Measurements from ENCODE around the gene DAGLA.

Gene DAGLA

DNA sequence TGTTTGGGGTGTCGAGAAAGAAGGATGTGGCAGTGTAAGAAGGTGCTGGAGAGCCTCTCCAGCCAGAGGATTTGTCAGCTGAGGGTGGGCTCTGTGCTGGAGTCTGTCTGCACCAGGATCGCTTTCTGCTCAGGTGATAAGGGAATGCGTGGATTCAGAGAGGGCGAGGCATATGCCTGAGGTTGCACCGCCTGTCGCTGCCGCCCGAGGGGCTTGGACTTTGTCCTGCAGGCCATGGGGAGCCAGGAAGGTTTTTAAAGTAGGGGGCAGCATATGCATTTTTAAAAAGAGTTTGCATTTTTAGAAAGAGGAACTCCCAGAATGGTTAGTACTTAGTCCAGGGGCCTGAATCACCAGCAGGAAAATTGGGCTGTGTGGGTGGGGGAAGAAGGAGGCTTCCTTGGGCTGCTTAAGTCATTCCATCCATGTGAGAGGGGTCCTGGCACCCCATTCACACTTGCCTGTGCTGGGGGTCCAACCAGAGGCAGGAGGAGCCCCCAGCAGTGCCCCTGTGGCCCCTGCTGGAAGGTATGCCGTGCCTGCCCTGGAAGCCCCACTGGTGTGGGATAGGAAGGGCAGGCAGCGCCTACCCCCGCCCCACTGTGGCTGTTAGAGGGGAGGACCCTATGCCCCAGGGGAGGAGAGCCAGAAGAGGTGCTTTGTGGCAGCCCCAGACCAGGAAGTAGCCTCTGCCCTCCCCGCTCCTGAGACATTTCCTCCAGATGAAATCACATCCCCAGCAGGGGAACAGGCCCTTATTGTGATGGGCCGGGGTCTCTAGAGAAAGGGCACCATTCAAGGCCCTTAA is 36.5 kb downstream of the DAGLA start:
- Histone ChIP-seq H3K9me3 (ENCODE audit: control insufficient read depth, insufficient read depth, low read length) (no peaks in the 10 kb centered on the region), H3K4me1 (ENCODE audit: control insufficient read depth, insufficient read depth, low read length) (peaks cover 2% of the 10 kb centered on the region), H3K9ac (ENCODE audit: low read depth, low read length) (no peak overlapping the region), H3K4me3 (ENCODE audit: low read depth, low read length) (no peak overlapping the region), H3K27me3 (ENCODE audit: control insufficient read depth, insufficient read depth, low read length) (no peaks in the 10 kb centered on the region), H3K36me3 (ENCODE audit: control insufficient read depth, insufficient read depth, low read length) (no peaks in the 10 kb centered on the region)

DNA sequence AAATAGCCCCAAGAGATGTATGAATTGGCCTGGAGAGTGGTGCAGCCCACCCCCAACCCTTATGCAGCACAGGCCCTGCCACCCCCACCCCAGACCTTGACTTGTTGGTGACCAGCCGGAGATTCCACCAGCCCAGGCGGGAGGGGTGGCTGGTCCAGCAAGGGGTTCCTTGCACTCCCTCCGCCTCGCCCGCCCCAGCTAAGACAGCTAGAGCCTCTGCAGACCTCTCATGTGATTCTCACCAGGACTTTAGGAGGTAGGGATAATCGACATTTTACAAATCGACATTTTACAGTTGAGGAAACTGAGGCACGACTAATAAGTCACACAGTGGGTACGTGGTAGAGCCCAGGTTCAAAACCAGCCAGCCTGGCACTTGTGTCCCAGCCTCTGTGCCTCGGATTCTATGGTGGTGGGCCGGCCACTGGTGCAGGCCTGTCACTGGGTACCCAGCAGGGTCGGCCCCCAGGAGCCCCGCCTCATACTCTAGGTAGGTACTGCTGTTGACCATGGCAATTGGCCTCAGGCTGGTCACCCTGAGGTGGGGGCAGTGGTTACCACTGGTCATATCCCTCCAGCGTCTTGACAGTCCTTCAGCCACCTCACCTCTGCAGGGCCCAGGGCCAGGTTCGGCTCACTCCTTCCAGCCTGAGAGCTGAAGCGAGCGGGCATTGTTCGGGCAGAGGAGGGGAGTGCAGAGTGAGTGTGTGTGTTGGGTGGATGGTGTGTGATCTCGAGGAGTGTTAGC is 37.3 kb downstream of the DAGLA start:
- Histone ChIP-seq H3K9me3 (ENCODE audit: control insufficient read depth, insufficient read depth, low read length) (no peaks in the 10 kb centered on the region), H3K36me3 (ENCODE audit: control insufficient read depth, insufficient read depth, low read length) (no peaks in the 10 kb centered on the region), H3K27me3 (ENCODE audit: control insufficient read depth, insufficient read depth, low read length) (no peaks in the 10 kb centered on the region), H3K9ac (ENCODE audit: low read depth, low read length) (no peak overlapping the region), H3K4me3 (ENCODE audit: low read depth, low read length) (no peak overlapping the region), H3K4me1 (ENCODE audit: control insufficient read depth, insufficient read depth, low read length) (peaks cover 2% of the 10 kb centered on the region)

DNA sequence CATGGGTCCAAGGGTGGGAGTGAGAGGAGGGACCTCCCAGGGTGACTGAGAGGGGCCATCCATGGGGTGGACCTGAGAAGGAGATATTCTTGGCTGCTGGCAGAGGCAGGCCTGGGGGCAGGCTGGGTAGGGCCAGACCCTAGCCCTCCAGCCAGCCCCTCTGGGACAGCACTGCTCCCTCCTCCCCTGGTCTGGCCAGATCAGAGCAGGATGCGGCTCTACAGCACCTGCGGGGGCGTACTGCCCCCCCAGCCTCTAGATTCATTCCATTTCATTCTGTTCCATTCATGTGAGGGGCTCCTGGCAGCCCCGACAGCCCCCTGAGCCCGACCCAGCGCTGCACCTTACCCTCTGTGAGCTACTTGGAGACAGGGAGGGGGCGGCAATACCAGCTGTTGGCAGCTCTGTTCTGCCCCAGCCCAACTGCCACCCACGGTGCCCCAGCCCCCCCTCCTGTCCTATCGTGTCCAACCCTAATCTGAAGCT is 37.9 kb downstream of the DAGLA start:
- H3K9ac ChIP-seq (ENCODE audit: low read depth, low read length) = no peak overlapping the region
- no peaks in the 10 kb centered on the region for H3K36me3 ChIP-seq (ENCODE audit: control insufficient read depth, insufficient read depth, low read length)
- H3K4me1 ChIP-seq (ENCODE audit: control insufficient read depth, insufficient read depth, low read length) = peaks cover 2% of the 10 kb centered on the region
- H3K4me3 ChIP-seq (ENCODE audit: low read depth, low read length) = no peak overlapping the region
- no peaks in the 10 kb centered on the region for H3K27me3 ChIP-seq (ENCODE audit: control insufficient read depth, insufficient read depth, low read length)
- no peaks in the 10 kb centered on the region for H3K9me3 ChIP-seq (ENCODE audit: control insufficient read depth, insufficient read depth, low read length)

DNA sequence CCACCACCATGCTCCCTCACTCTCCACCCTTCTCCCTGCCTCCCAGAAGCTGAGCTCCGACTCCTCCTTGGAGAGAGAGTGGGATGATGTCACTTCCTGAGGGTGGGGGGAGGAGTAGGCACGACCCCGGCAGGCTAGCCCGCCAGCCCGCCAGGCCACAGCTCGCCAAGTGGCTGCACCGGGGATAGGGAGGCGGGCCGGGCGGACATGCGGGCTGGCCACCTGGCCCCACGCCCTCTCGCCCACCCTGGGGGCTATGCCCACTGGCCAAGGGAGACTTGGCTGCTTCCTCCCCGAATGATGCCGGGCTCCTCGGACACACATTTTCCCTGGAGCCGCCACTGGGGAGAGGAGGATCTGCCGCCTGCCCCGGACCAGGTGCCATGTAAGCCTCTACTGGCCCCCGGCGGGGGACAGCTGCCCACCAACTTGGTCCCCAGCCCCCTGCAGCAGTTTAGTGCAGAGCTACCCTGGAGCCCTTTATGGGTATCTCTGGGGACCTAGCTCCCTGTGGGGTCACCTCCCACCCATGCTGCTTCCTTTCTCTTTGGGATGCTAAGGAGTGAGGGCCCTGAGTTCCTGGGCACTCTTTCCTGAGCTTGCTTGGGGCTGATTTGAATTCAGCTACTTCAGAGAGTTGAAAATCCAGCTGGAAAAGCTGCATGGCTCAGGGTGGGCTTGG is 38.6 kb downstream of the DAGLA start:
- no peaks in the 10 kb centered on the region for H3K4me1 ChIP-seq (ENCODE audit: control insufficient read depth, insufficient read depth, low read length)
- no peaks in the 10 kb centered on the region for H3K9me3 ChIP-seq (ENCODE audit: control insufficient read depth, insufficient read depth, low read length)
- H3K4me3 ChIP-seq (ENCODE audit: low read depth, low read length) = peak overlapping the region; percentile 32
- no peak overlapping the region for H3K9ac ChIP-seq (ENCODE audit: low read depth, low read length)
- H3K36me3 ChIP-seq (ENCODE audit: control insufficient read depth, insufficient read depth, low read length) = no peaks in the 10 kb centered on the region
- H3K27me3 ChIP-seq (ENCODE audit: control insufficient read depth, insufficient read depth, low read length) = no peaks in the 10 kb centered on the region

DNA sequence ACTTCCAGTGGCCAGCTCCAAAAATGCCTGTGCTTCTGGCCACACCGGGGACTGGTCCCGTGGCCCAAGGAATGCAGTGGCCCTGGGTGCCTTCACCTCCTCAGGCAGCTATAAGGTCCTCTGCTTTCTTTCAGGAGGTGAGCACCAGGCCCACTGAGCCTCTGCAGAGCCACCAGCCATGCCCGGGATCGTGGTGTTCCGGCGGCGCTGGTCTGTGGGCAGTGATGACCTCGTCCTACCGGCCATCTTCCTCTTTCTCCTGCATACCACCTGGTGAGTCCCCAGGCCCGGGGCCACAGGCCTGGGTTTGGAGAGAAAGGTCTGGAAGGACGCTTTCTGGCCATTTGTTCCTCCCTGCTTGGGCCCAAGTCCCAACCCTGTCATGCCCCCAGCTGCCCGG is 39.8 kb downstream of the DAGLA start:
- Histone ChIP-seq H3K36me3 (ENCODE audit: control insufficient read depth, insufficient read depth, low read length) (peaks cover 2% of the 10 kb centered on the region), H3K27me3 (ENCODE audit: control insufficient read depth, insufficient read depth, low read length) (no peaks in the 10 kb centered on the region), H3K9me3 (ENCODE audit: control insufficient read depth, insufficient read depth, low read length) (no peaks in the 10 kb centered on the region), H3K4me1 (ENCODE audit: control insufficient read depth, insufficient read depth, low read length) (no peaks in the 10 kb centered on the region), H3K9ac (ENCODE audit: low read depth, low read length) (no peak overlapping the region), H3K4me3 (ENCODE audit: low read depth, low read length) (no peak overlapping the region)

DNA sequence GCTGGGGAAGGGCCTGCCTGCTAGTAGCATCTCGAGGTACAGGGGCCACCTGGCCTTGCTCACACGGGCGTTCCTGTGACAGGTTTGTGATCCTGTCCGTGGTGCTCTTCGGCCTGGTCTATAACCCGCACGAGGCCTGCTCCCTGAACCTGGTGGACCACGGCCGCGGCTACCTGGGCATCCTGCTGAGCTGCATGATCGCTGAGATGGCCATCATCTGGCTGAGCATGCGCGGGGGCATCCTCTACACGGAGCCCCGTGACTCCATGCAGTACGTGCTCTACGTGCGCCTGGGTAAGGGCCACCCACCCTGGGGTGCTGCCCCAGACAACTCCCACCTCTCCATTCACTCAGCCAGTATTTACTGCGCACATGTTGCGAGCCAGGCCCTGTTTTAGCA is 40.4 kb downstream of the DAGLA start:
- no peak overlapping the region for H3K9ac ChIP-seq (ENCODE audit: low read depth, low read length)
- H3K4me1 ChIP-seq (ENCODE audit: control insufficient read depth, insufficient read depth, low read length) = no peaks in the 10 kb centered on the region
- H3K4me3 ChIP-seq (ENCODE audit: low read depth, low read length) = no peak overlapping the region
- H3K27me3 ChIP-seq (ENCODE audit: control insufficient read depth, insufficient read depth, low read length) = no peaks in the 10 kb centered on the region
- H3K9me3 ChIP-seq (ENCODE audit: control insufficient read depth, insufficient read depth, low read length) = no peaks in the 10 kb centered on the region
- H3K36me3 ChIP-seq (ENCODE audit: control insufficient read depth, insufficient read depth, low read length) = peaks cover 2% of the 10 kb centered on the region

DNA sequence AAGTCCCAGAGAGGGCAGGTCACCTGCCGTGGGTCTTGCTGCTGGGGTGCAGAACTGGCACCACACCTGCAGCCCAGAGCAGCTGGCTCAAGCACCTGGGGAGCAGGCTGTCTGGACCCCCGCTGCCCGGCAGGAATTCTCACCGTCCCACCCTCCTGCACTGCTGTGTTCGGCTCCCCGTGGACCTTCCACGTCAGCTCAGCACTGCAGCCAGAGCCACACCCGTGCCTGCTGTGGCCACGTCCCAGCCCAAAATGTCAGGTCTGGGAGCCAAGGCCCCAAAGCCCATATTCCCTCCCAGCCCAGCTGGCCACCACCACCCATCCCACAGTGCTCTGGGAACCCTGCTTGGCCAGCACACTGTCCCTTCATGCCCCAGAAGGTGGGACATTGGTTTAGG is 44.2 kb downstream of the DAGLA start:
- H3K36me3 ChIP-seq (ENCODE audit: control insufficient read depth, insufficient read depth, low read length) = peaks cover 6% of the 10 kb centered on the region
- H3K9ac ChIP-seq (ENCODE audit: low read depth, low read length) = no peak overlapping the region
- no peak overlapping the region for H3K4me3 ChIP-seq (ENCODE audit: low read depth, low read length)
- no peaks in the 10 kb centered on the region for H3K27me3 ChIP-seq (ENCODE audit: control insufficient read depth, insufficient read depth, low read length)
- no peaks in the 10 kb centered on the region for H3K4me1 ChIP-seq (ENCODE audit: control insufficient read depth, insufficient read depth, low read length)
- H3K9me3 ChIP-seq (ENCODE audit: control insufficient read depth, insufficient read depth, low read length) = no peaks in the 10 kb centered on the region

DNA sequence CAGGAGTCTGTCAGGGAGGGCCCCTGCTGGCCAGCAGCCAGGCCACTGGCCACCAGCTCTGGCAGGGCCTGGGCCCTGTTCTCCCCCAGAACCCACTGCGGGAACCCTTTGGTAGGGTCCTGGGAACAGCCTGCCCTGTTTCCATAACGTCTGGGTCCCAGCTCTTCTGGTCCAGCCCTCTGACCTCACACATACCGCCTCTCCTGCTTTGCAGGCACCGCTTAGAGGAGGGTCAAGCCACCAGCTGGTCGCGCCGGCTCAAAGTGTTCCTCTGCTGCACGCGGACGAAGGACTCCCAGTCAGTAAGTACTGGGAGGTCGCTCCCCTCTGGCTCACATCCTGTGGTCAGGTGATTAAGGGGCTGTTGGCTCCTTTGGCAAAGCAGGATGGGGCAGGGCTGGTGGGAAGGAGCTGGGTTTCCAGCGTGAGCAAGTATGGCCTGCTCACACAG is 45.6 kb downstream of the DAGLA start:
- no peaks in the 10 kb centered on the region for H3K4me1 ChIP-seq (ENCODE audit: control insufficient read depth, insufficient read depth, low read length)
- no peaks in the 10 kb centered on the region for H3K9me3 ChIP-seq (ENCODE audit: control insufficient read depth, insufficient read depth, low read length)
- no peaks in the 10 kb centered on the region for H3K27me3 ChIP-seq (ENCODE audit: control insufficient read depth, insufficient read depth, low read length)
- no peak overlapping the region for H3K9ac ChIP-seq (ENCODE audit: low read depth, low read length)
- H3K36me3 ChIP-seq (ENCODE audit: control insufficient read depth, insufficient read depth, low read length) = peaks cover 6% of the 10 kb centered on the region
- H3K4me3 ChIP-seq (ENCODE audit: low read depth, low read length) = no peak overlapping the region

DNA sequence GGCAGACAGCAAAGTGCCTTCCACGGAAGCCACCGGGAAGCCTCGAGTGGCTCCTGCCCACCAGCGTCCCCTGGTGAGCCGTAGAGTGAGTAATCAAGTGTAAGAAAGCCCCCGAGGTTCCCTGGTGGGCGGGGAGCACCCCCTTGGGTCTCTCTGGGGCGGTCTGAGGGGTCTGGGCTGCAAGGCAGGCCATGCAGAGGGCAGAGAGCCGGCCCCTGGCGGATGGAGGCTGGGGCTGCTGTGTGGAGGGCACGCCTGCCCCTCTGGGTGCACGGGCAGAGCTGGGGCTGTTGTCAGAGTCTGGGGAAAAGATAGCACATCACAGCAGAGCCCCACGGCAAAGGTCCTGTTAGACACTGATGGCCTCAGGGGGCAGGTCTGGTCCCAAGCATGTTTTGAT is 46.6 kb downstream of the DAGLA start:
- no peaks in the 10 kb centered on the region for H3K9me3 ChIP-seq (ENCODE audit: control insufficient read depth, insufficient read depth, low read length)
- peaks cover 6% of the 10 kb centered on the region for H3K36me3 ChIP-seq (ENCODE audit: control insufficient read depth, insufficient read depth, low read length)
- H3K4me3 ChIP-seq (ENCODE audit: low read depth, low read length) = no peak overlapping the region
- no peak overlapping the region for H3K9ac ChIP-seq (ENCODE audit: low read depth, low read length)
- no peaks in the 10 kb centered on the region for H3K27me3 ChIP-seq (ENCODE audit: control insufficient read depth, insufficient read depth, low read length)
- no peaks in the 10 kb centered on the region for H3K4me1 ChIP-seq (ENCODE audit: control insufficient read depth, insufficient read depth, low read length)

DNA sequence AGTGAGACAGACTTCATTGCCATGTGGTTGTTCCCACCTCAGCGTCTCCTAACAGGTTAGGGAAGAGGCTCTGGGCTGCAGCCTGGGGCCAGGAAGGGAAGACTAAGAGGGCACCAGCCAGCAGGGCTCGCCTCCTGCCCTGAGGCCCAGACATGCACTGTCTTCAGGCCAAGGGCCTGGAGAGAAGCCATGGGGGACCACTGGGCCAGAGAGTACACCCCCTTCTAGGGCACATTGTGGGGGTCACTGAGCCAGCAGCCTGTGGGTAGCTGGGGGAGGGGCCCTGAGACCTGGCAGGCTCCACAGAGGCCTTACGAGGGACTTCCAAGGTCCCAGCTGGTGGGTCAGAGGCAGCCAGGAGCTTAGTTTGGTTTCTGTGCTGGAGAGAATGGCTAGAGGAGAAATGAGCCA is 47.2 kb downstream of the DAGLA start:
- H3K9me3 ChIP-seq (ENCODE audit: control insufficient read depth, insufficient read depth, low read length) = no peaks in the 10 kb centered on the region
- H3K4me3 ChIP-seq (ENCODE audit: low read depth, low read length) = no peak overlapping the region
- H3K4me1 ChIP-seq (ENCODE audit: control insufficient read depth, insufficient read depth, low read length) = no peaks in the 10 kb centered on the region
- H3K9ac ChIP-seq (ENCODE audit: low read depth, low read length) = no peak overlapping the region
- H3K36me3 ChIP-seq (ENCODE audit: control insufficient read depth, insufficient read depth, low read length) = peaks cover 6% of the 10 kb centered on the region
- no peaks in the 10 kb centered on the region for H3K27me3 ChIP-seq (ENCODE audit: control insufficient read depth, insufficient read depth, low read length)

DNA sequence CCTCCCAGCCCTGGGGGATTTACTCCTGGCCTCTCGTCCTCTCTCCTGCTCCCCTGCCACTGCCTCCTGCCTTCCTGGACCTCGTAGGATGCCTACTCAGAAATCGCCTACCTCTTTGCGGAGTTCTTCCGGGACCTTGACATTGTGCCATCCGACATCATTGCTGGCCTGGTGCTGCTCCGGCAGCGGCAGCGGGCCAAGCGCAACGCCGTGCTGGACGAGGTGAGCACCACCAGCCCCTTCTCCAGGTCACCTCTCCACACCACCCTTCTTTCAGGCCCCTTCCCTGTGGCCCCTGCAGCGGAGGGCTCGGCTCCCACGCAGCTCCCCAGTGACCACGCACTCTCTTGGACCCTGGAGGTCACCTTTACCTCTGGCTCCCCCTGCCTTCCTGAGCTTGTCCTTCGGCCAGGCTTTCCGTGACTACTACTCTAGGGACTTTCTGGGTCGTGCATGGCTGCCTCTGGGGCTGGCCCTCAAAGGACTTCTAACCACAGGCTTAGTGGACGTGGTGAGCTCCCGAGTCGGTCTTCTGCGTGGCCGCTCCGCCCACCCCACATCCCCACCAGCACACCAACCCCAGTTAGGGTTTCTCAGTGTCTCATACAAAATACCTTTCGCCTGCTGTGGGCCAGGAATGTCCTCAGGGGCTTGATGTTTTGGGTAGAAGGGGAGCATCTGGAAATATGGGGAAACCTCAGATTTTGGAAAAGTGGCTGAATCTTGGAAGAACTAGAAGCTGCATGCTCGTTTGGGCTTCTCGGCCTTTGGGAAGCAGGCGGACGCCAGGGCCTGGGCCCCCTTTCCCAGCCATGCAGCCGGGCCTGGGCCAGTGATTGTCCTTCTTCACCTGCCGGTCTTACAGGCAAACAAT is 48.1 kb downstream of the DAGLA start:
- no peaks in the 10 kb centered on the region for H3K27me3 ChIP-seq (ENCODE audit: control insufficient read depth, insufficient read depth, low read length)
- H3K4me1 ChIP-seq (ENCODE audit: control insufficient read depth, insufficient read depth, low read length) = no peaks in the 10 kb centered on the region
- no peak overlapping the region for H3K9ac ChIP-seq (ENCODE audit: low read depth, low read length)
- no peaks in the 10 kb centered on the region for H3K9me3 ChIP-seq (ENCODE audit: control insufficient read depth, insufficient read depth, low read length)
- peaks cover 6% of the 10 kb centered on the region for H3K36me3 ChIP-seq (ENCODE audit: control insufficient read depth, insufficient read depth, low read length)
- H3K4me3 ChIP-seq (ENCODE audit: low read depth, low read length) = no peak overlapping the region
